HepG2 (cell line): ENCODE data around the gene C6orf136. TPM values are rescaled to one million over a fixed set of nuclear protein-coding genes. Genes with fewer than 3 reads are reported as not detected.

Experiments used
- ARID4A ChIP-seq: sonication (generic); formaldehyde crosslinking; IDR thresholded peaks from 2 replicates; pipeline ENCODE4 v1.5.0; 2020; ENCODE audit warnings: mild to moderate bottlenecking, missing genetic modification reagents, borderline replicate concordance
- CCDC6 ChIP-seq: sonication (generic); formaldehyde crosslinking; IDR thresholded peaks from 2 replicates; pipeline ENCODE4 v1.8.1; 2022; ENCODE audit warnings: mild to moderate bottlenecking, missing genetic modification reagents, moderate library complexity
- CSRNP2 ChIP-seq: sonication (generic); formaldehyde crosslinking; conservative IDR thresholded peaks from 2 replicates; pipeline ENCODE4 v1.8.0; 2022; ENCODE audit warnings: low read depth, missing genetic modification reagents
- DMAP1 ChIP-seq: IDR thresholded peaks from 2 replicates; pipeline ENCODE4 v1.6.1; 2016
- E2F2 ChIP-seq: sonication (generic); formaldehyde crosslinking; IDR thresholded peaks from 2 replicates; pipeline ENCODE4 v1.4.0; 2020; ENCODE audit warnings: missing genetic modification reagents, borderline replicate concordance
- NCOA1 ChIP-seq: sonication (generic); formaldehyde crosslinking; IDR thresholded peaks from 2 replicates; pipeline ENCODE4 v1.9.0; 2021; ENCODE audit warnings: missing genetic modification reagents
- POLR2A ChIP-seq, 2 experiments: IDR thresholded peaks; 2 replicates each; pipeline ENCODE4 v1.6.1; 2011; ENCODE audit warnings: low read depth in 2 of 2, low read length in 2 of 2, mild to moderate bottlenecking in 1 of 2, moderate library complexity in 1 of 2; ENCODE audit not compliant: insufficient read depth in 1 of 2
- ZFP36 ChIP-seq: fragments of 150-350 bp; IDR thresholded peaks from 2 replicates; pipeline ENCODE4 v1.6.1; 2018; ENCODE audit warnings: borderline replicate concordance, low read length, low read depth; ENCODE audit not compliant: partially characterized antibody
- ZNF7 ChIP-seq: IDR thresholded peaks from 2 replicates; pipeline ENCODE4 v1.6.1; 2016; ENCODE audit warnings: missing biosample characterization, missing genetic modification reagents
- ZNF816 ChIP-seq: sonication (generic); formaldehyde crosslinking; IDR thresholded peaks from 2 replicates; pipeline ENCODE4 v1.8.0; 2022; ENCODE audit warnings: missing genetic modification reagents, mild to moderate bottlenecking, borderline replicate concordance
- polyA plus RNA-seq, 8 experiments: library from polyadenylated mRNA; depleted of rRNA in 3 of 8; stranded (reverse) in 7 of 8; unstranded in 1 of 8; fragments of >200 nt; fragmentation: Illumina TruSeq in 4 of 8; extraction: Trizol in 4 of 8; gene quantifications; 2 replicates each; pipeline versions ENCODE4 v1.2.1 to v1.2.3, GENCODE V29; 2011 to 2016; ENCODE audit warnings: low read depth in 4 of 8, missing spikeins in 1 of 8, mixed read lengths in 1 of 8; ENCODE audit not compliant: insufficient read depth in 1 of 8
- total RNA-seq, 5 experiments: library from RNA; depleted of rRNA; stranded (reverse); fragments of >200 nt; fragmentation: Illumina TruSeq; extraction: Trizol; gene quantifications; 2 replicates each; pipeline ENCODE4 v1.2.3, GENCODE V29; 2016; ENCODE audit warnings: low read depth in 1 of 5
- TF ChIP-seq, protein P1 (sequence below), 2 experiments: fragments of 450-650 bp in 1 of 2; sonication (generic) in 1 of 2; formaldehyde crosslinking in 1 of 2; IDR thresholded peaks; 2 replicates each; pipeline versions ENCODE4 v1.6.1 to v1.8.0; 2016 to 2022; ENCODE audit warnings: antibody characterized with exemption in 1 of 2, mild to moderate bottlenecking in 1 of 2, missing genetic modification reagents in 1 of 2

Gene C6orf136
- total and polyA plus RNA-seq, 2 of the 13 experiments (the other 11 are each of a cell fraction or from before 2014, with no cell fraction given): 12.0 to 26.2 TPM

DNA sequence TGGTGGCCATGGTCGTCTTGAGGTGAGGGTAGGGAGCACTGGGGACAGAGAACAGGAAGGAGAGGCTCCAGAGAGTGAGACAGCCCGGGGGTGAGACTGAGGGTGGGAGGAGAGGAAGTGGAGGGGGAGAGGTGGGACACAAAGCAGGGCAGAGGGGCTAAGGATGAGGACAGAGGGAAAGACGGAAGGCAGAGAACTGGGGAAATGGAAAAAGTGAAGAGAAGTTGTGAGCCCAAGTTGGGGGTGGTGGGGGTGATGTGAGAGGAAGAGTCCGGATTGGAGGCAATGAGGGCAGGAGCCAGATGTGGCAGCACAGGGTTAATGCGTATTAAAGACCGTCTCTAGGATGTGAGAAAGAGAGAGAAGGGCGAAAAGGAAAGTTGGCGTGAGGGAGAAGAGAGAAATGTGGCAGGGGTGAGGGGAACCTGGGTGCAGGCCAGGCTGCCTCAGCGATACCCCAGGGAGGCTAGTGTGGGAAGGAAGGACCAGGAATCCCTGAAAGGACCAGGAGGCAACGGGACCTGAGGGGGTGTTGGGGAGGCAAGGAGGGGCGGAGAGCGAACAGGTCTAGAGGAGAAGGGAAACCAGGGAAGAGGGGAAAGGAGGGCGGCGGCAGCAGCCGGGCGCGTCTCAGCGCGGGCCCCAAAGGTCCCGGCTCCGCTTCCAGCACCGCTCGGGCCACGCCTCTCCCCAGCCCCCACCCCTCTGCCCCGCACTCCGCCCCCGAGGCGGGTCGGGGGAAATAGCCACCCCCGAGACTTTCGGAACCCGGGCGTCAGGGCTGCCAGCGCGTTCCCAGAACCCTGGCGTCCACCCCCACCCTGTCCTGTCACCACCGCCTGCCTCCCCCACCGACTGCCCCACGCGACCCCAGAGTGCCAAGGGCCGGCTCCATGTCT, 39.3 kb downstream of the C6orf136 start, which contains the start of gene PPP1R18 (continued):
- no peak; the same call in 1 of the 2 replicates for TF ChIP-seq ARID4A
- 0 out of 4 replicates have a peak, but pooled peaks of 1 of the 2 experiments have one; percentile 33 for TF ChIP-seq POLR2A (IDR thresholded peaks at IDR 0.05; ENCODE audit: insufficient read depth in 1 of 2, low read depth in 2 of 2, low read length in 2 of 2)
- no peak for TF ChIP-seq NCOA1 (CRISPR knock-in tag)
- 0 out of 2 replicates have a peak, but pooled peaks have one; percentile 26 for TF ChIP-seq E2F2 (CRISPR knock-in tag)
- no peak for TF ChIP-seq ZNF7 (CRISPR knock-in tag)
- no peak for TF ChIP-seq ZFP36
- TF ChIP-seq, protein P1, sequence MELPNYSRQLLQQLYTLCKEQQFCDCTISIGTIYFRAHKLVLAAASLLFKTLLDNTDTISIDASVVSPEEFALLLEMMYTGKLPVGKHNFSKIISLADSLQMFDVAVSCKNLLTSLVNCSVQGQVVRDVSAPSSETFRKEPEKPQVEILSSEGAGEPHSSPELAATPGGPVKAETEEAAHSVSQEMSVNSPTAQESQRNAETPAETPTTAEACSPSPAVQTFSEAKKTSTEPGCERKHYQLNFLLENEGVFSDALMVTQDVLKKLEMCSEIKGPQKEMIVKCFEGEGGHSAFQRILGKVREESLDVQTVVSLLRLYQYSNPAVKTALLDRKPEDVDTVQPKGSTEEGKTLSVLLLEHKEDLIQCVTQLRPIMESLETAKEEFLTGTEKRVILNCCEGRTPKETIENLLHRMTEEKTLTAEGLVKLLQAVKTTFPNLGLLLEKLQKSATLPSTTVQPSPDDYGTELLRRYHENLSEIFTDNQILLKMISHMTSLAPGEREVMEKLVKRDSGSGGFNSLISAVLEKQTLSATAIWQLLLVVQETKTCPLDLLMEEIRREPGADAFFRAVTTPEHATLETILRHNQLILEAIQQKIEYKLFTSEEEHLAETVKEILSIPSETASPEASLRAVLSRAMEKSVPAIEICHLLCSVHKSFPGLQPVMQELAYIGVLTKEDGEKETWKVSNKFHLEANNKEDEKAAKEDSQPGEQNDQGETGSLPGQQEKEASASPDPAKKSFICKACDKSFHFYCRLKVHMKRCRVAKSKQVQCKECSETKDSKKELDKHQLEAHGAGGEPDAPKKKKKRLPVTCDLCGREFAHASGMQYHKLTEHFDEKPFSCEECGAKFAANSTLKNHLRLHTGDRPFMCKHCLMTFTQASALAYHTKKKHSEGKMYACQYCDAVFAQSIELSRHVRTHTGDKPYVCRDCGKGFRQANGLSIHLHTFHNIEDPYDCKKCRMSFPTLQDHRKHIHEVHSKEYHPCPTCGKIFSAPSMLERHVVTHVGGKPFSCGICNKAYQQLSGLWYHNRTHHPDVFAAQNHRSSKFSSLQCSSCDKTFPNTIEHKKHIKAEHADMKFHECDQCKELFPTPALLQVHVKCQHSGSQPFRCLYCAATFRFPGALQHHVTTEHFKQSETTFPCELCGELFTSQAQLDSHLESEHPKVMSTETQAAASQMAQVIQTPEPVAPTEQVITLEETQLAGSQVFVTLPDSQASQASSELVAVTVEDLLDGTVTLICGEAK (IDR thresholded peaks at IDR 0.05): no peak
- TF ChIP-seq, protein P1 (CRISPR knock-in tag; IDR thresholded peaks at IDR 0.05): no peak
- TF ChIP-seq CCDC6: peak; percentile 69; the same call in 1 of the 2 replicates
- 0 out of 2 replicates have a peak, but pooled peaks have one; percentile 29 for TF ChIP-seq DMAP1 (CRISPR knock-in tag)
- TF ChIP-seq CSRNP2 (CRISPR knock-in tag): no peak
- no peak for TF ChIP-seq ZNF816 (CRISPR knock-in tag)
